Body of pancreas (tissue), 4 donors: ENCODE results near the gene ADCK2. TPM values are rescaled to one million over a fixed set of nuclear protein-coding genes. Genes with fewer than 3 reads are reported as not detected.
"Not testable (repeated sequence)": the region's sequence is repeated elsewhere in the genome, so short reads cannot be mapped to it uniquely, and the experiment has no call there.

Source experiments
- ATAC-seq: fragments of 150-250 bp; one replicate; pipeline ENCODE4 v1.9.1; 2016
- DNase-seq, 4 donors: peaks; one replicate each; pipeline ENCODE4 v3.0.0-alpha.2; 2019
- H3K27ac ChIP-seq, 4 donors: fragments of 200-600 bp; sonication (generic); 1 replicate in 3 of 4; 2 replicates in 1 of 4; pipeline versions ENCODE4 v1.5.1 to v1.6.1; 2016 to 2019; ENCODE audit warnings: mild to moderate bottlenecking in 1 of 4, mixed read lengths in 1 of 4, moderate library complexity in 1 of 4
- H3K27me3 ChIP-seq, 2 donors: fragments of 200-600 bp; sonication (generic); one replicate each; pipeline ENCODE4 v1.6.0; 2016; ENCODE audit warnings: mild to moderate bottlenecking in 1 of 2
- H3K36me3 ChIP-seq, 2 donors: fragments of 200-600 bp; sonication (generic); replicated peaks in 1 of 2; 2 replicates each; pipeline ENCODE4 v1.5.1; 2016; ENCODE audit warnings: low read depth in 2 of 2; ENCODE audit not compliant: insufficient read depth in 1 of 2
- H3K4me1 ChIP-seq: fragments of 200-600 bp; sonication (generic); one replicate; pipeline ENCODE4 v1.6.0; 2016
- H3K4me3 ChIP-seq, 2 donors: fragments of 200-600 bp; sonication (generic); 1 replicate in 1 of 2; 2 replicates in 1 of 2; pipeline ENCODE4 v1.5.1; 2016 to 2019
- H3K9me3 ChIP-seq, 3 donors: fragments of 200-600 bp; sonication (generic); 1 replicate in 2 of 3; 2 replicates in 1 of 3; pipeline ENCODE4 v1.5.1; 2016
- POLR2A ChIP-seq, 3 donors: fragments of 450-650 bp; IDR thresholded peaks; one replicate each; pipeline ENCODE4 v1.6.1; 2016; ENCODE audit warnings: antibody characterized with exemption in 3 of 3, mild to moderate bottlenecking in 2 of 3
- WGBS, 2 donors: methylation state at CpG; one replicate each; pipeline ENCODE4 v1.1.5; 2017; 5-methylcytosine and 5-hydroxymethylcytosine counted together
- intact Hi-C: fragments of 100-400 bp; cut with DNase I; formaldehyde crosslinking; loops from one replicate; pipeline ENCODE4 v1.15.1; 2023
- small RNA-seq: library from RNA; depleted of rRNA; stranded (forward); fragments of <200 nt; gene quantifications from one replicate; pipeline ENCODE3, GENCODE V24; 2016
- total RNA-seq, 2 donors: library from RNA; depleted of rRNA; stranded (reverse); fragments of >200 nt; gene quantifications; one replicate each; pipeline ENCODE4 v1.1.0, GENCODE V29; 2016
- TF ChIP-seq, protein P1 (sequence below), 7 experiments: fragments of 450-650 bp in 4 of 7; fragments of 200-600 bp in 3 of 7; sonication (generic) in 3 of 7; IDR thresholded peaks; one replicate each; pipeline ENCODE4 v1.5.1; 2016 to 2019; ENCODE audit warnings: antibody characterized with exemption in 7 of 7

ADCK2 gene
- total RNA-seq, 2 donors from 2014 or later, result 16.1 to 21.1 TPM

DNA sequence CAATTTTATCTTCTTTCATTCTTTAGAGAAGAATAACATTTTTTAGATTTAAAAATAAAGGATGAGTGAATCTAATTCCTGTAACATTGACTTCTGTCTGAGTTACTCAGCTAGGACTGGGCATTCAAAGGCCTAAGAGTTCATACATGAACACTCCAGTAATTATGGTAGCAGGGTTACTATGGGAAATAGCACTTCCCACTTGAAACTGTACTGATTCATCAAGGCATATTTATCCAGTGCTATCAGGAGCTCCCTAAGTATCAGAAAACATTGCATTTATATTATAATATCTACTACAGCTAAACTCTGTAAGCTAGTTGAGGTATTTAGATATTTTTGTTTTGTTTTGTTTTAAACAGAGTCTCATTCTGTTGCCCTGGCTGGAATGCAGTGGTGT, 65.5 kb downstream of the ADCK2 start:
- Histone ChIP-seq H3K27me3 (no peaks in the 10 kb centered on the region), H3K36me3 (peaks cover 0 to 3% of the 10 kb centered on the region in 2 donors), H3K4me1 (no peaks in the 10 kb centered on the region), H3K4me3 (no peak overlapping the region), H3K9me3 (no peaks in the 10 kb centered on the region), H3K27ac (no peak overlapping the region)
- ATAC-seq (no peak), DNase-seq (no peak)
- intact Hi-C loops, result no loop called here
- no peak for TF ChIP-seq POLR2A (IDR thresholded peaks at IDR 0.05)
- TF ChIP-seq, protein P1, sequence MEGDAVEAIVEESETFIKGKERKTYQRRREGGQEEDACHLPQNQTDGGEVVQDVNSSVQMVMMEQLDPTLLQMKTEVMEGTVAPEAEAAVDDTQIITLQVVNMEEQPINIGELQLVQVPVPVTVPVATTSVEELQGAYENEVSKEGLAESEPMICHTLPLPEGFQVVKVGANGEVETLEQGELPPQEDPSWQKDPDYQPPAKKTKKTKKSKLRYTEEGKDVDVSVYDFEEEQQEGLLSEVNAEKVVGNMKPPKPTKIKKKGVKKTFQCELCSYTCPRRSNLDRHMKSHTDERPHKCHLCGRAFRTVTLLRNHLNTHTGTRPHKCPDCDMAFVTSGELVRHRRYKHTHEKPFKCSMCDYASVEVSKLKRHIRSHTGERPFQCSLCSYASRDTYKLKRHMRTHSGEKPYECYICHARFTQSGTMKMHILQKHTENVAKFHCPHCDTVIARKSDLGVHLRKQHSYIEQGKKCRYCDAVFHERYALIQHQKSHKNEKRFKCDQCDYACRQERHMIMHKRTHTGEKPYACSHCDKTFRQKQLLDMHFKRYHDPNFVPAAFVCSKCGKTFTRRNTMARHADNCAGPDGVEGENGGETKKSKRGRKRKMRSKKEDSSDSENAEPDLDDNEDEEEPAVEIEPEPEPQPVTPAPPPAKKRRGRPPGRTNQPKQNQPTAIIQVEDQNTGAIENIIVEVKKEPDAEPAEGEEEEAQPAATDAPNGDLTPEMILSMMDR (IDR thresholded peaks at IDR 0.05), result no peak

DNA sequence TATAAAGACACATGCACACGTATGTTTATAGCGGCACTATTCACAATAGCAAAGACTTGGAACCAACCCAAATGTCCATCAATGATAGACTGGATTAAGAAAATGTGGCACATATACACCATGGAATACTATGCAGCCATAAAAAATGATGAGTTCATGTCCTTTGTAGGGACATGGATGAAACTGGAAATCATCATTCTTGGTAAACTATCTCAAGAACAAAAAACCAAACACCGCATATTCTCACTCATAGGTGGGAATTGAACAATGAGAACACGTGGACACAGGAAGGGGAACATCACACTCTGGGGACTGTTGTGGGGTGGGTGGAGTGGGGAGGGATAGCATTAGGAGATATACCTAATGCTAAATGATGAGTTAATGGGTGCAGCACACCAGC, 70.5 kb downstream of the ADCK2 start:
- H3K27me3 ChIP-seq, H3K27ac ChIP-seq, H3K9me3 ChIP-seq, ATAC-seq, DNase-seq, H3K4me3 ChIP-seq, H3K4me1 ChIP-seq, intact Hi-C loops, H3K36me3 ChIP-seq: not testable (repeated sequence)
- 100% methylated on average over 2 of the region's 4 CpGs for WGBS, 2 donors

DNA sequence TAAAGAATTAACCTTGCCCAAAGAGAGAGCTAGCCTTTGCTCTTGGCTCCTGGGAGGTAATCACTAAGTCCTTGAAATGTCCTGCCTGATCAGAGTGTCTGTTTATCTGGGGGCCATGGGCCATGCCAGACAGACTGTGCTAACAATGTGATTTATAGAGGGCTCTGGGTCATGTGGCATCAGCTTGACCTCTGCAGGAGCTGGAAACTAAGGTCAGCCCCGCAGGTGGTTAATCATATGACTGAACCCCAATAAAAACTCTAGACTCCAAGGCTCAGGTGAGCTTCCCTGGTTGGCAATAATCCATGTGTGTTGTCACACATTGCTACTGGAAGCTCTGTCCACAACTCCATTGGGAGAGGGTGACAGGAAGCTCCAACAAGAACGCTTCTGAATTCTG, 71.3 kb downstream of the ADCK2 start:
- Histone ChIP-seq H3K4me3 (no peak overlapping the region), H3K27ac (no peak overlapping the region), H3K9me3 (no peaks in the 10 kb centered on the region), H3K4me1 (no peaks in the 10 kb centered on the region), H3K27me3 (no peaks in the 10 kb centered on the region), H3K36me3 (peaks cover under 1 to 4% of the 10 kb centered on the region in 2 donors)
- intact Hi-C loops, result no loop called here
- no peak for ATAC-seq
- no peak for TF ChIP-seq POLR2A (IDR thresholded peaks at IDR 0.05)
- TF ChIP-seq, protein P1 (IDR thresholded peaks at IDR 0.05), result no peak
- 63 to 68% methylated on average over 2 of the region's 2 CpGs for WGBS, 2 donors
- no peak for DNase-seq

Small RNAs within 50 kb of the gene (small RNA-seq; reads per million reads assigned to genes)
- gene RN7SL771P, result not detected

Other genes starting within 250 kb of the ADCK2 start
- 10 to 100 TPM; 29.7 to 46.2 TPM for gene MKRN1, start 193.4 kb upstream of the ADCK2 start, total RNA-seq
- gene DENND2A, start 32.1 kb upstream of the ADCK2 start, total RNA-seq, result 1 to 10 TPM; 2.6 to 7.3 TPM
- gene NDUFB2, start 23.8 kb downstream of the ADCK2 start, total RNA-seq, result 100 to 1,000 TPM in 1 of 2 donors, 10 to 100 TPM in 1; 61.0 to 140 TPM